AG04450 (cell line): ENCODE results near the gene ALDH2. TPM values are rescaled to one million over a fixed set of nuclear protein-coding genes. Genes with fewer than 3 reads are reported as not detected.

Experiments used
- CTCF ChIA-PET: fragments of 300-600, 350-600 bp; formaldehyde crosslinking; extraction: SDS; loops from one replicate; lab custom pipeline; 2022; ENCODE audit warnings: antibody characterized with exemption, inconsistent platforms; lab: Charles Lee
- POLR2A ChIA-PET: fragments of 350-600 bp; formaldehyde crosslinking; extraction: SDS; loops from one replicate; lab custom pipeline; 2021; ENCODE audit warnings: antibody characterized with exemption, inconsistent platforms; lab: Yijun Ruan, JAX
- DNase-seq: peaks from one replicate; pipeline ENCODE4 v3.0.0-alpha.2; 2011; ENCODE audit warnings: low read depth, low spot score
- H3K27ac ChIP-seq: one replicate; pipeline ENCODE4 v1.5.1; 2012; ENCODE audit warnings: low read depth, low read length, control low read depth
- H3K27me3 ChIP-seq: one replicate; pipeline ENCODE4 v1.6.0; 2012; ENCODE audit warnings: low read length; ENCODE audit not compliant: control insufficient read depth, insufficient read depth
- H3K4me3 ChIP-seq: 2 replicates; pipeline ENCODE4 v1.5.1; 2011; ENCODE audit warnings: mild to moderate bottlenecking, low read depth, low read length, control low read depth
- H3K9me3 ChIP-seq: 2 replicates; pipeline ENCODE4 v1.5.1; 2012; ENCODE audit warnings: low read length; ENCODE audit not compliant: control insufficient read depth, insufficient read depth
- polyA plus RNA-seq: library from polyadenylated mRNA; depleted of rRNA; stranded (reverse); fragments of >200 nt; gene quantifications from 2 replicates; pipeline ENCODE4 v1.2.3, GENCODE V29; 2011; rRNA removed
- small RNA-seq: library from RNA; depleted of rRNA; stranded (forward); fragments of <200 nt; gene quantifications from one replicate; pipeline ENCODE3, GENCODE V24; 2012; ENCODE audit warnings: low read depth; ENCODE audit not compliant: insufficient read length
- TF ChIP-seq, protein P1 (sequence below): IDR thresholded peaks from 2 replicates; pipeline ENCODE4 v1.5.1; 2011; ENCODE audit warnings: low read depth, low read length, control low read depth, inconsistent platforms

ALDH2 gene
- polyA plus RNA-seq, 1 experiment = 84.1 TPM

DNA sequence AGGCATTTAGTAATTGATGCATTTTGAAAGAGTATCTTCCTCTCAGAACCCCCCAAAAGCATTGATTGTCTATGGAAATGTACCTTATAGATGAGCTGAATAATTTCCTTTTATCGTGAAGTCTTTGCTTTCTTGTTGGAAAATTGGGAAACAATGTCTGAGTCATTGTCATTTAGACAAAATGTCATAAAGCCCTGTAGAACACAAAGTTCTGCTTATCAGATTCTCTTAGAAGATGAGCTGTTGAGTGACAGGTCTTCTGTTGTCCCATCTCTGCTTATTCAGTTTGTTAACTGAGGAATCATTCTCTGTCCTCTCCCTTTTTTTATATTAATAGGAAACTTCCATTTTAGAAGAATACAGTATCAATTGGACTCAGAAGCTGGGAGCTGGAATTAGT, 98.2 kb downstream of the ALDH2 start:
- no peak overlapping the region for H3K27ac ChIP-seq
- TF ChIP-seq, protein P1, sequence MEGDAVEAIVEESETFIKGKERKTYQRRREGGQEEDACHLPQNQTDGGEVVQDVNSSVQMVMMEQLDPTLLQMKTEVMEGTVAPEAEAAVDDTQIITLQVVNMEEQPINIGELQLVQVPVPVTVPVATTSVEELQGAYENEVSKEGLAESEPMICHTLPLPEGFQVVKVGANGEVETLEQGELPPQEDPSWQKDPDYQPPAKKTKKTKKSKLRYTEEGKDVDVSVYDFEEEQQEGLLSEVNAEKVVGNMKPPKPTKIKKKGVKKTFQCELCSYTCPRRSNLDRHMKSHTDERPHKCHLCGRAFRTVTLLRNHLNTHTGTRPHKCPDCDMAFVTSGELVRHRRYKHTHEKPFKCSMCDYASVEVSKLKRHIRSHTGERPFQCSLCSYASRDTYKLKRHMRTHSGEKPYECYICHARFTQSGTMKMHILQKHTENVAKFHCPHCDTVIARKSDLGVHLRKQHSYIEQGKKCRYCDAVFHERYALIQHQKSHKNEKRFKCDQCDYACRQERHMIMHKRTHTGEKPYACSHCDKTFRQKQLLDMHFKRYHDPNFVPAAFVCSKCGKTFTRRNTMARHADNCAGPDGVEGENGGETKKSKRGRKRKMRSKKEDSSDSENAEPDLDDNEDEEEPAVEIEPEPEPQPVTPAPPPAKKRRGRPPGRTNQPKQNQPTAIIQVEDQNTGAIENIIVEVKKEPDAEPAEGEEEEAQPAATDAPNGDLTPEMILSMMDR = no peak
- no peaks in the 10 kb centered on the region for H3K9me3 ChIP-seq
- no peak for DNase-seq
- ChIA-PET POLR2A (no interaction called here), CTCF (interaction anchor here (0.6 kb wide), 1 partner anchor 413 kb away, joined by 3 read pairs; no protein-coding TSS in a partner anchor)
- H3K4me3 ChIP-seq = no peak overlapping the region
- H3K27me3 ChIP-seq = no peaks in the 10 kb centered on the region

Small RNA genes within 50 kb of the gene (small RNA-seq; reads per million reads assigned to genes)
- gene MIR6761 = not detected

Other genes with a start within 250 kb of the ALDH2 start
- 19.1 and 28.4 TPM in 2 replicates for gene ATXN2, start 167.6 kb upstream of the ALDH2 start, polyA plus RNA-seq
- gene BRAP, start 81.0 kb upstream of the ALDH2 start, polyA plus RNA-seq = 18.8 and 24.4 TPM in 2 replicates
- 17.0 and 18.8 TPM in 2 replicates for gene ACAD10, start 80.9 kb upstream of the ALDH2 start, polyA plus RNA-seq
- gene MAPKAPK5, start 75.3 kb downstream of the ALDH2 start, polyA plus RNA-seq = 32.1 and 33.5 TPM in 2 replicates
- 9.4 and 11.1 TPM in 2 replicates for gene TMEM116, start 246.2 kb downstream of the ALDH2 start, polyA plus RNA-seq
- gene ERP29, start 246.5 kb downstream of the ALDH2 start, polyA plus RNA-seq = 112 and 125 TPM in 2 replicates